Keratinocyte (primary cell): Measurements from ENCODE around the gene CHCHD6. TPM values are rescaled to one million over a fixed set of nuclear protein-coding genes. Genes with fewer than 3 reads are reported as not detected.

Experiments used
- DNase-seq: peaks from one replicate; pipeline ENCODE4 v3.0.0-alpha.2; 2011; ENCODE audit warnings: low read depth, missing footprints, low spot score
- FAIRE-seq: peaks from 2 replicates; lab custom pipeline; 2011; peaks lifted over from hg19 to GRCh38; lab: Jason Lieb, UNC
- H2AFZ ChIP-seq: 2 replicates; pipeline ENCODE4 v1.6.0; 2012; ENCODE audit warnings: low read length, control low read depth, inconsistent platforms; ENCODE audit not compliant: control insufficient read depth
- H3K27ac ChIP-seq: 2 replicates; pipeline ENCODE4 v1.5.1; 2011; ENCODE audit warnings: low read length; ENCODE audit not compliant: control insufficient read depth, insufficient read depth
- H3K27me3 ChIP-seq: 3 replicates; pipeline ENCODE4 v1.6.0; 2011; ENCODE audit warnings: low read length; ENCODE audit not compliant: control insufficient read depth, insufficient read depth; ENCODE audit errors: extremely low read depth
- H3K36me3 ChIP-seq, 2 experiments: 2 replicates in 1 of 2; 3 replicates in 1 of 2; pipeline ENCODE4 v1.5.1; 2011; ENCODE audit warnings: low read length in 2 of 2, mild to moderate bottlenecking in 1 of 2; ENCODE audit not compliant: control insufficient read depth in 2 of 2, insufficient read depth in 2 of 2; ENCODE audit errors: extremely low read depth in 1 of 2
- H3K4me1 ChIP-seq: 3 replicates; pipeline ENCODE4 v1.5.1; 2011; ENCODE audit warnings: low read length; ENCODE audit not compliant: control insufficient read depth, insufficient read depth; ENCODE audit errors: extremely low read depth
- H3K4me2 ChIP-seq: 3 replicates; pipeline ENCODE4 v1.6.0; 2011; ENCODE audit warnings: low read depth, low read length; ENCODE audit not compliant: control insufficient read depth, insufficient read depth; ENCODE audit errors: extremely low read depth
- H3K4me3 ChIP-seq, 3 experiments: fragments of 200-600 bp in 1 of 3; sonication (generic) in 1 of 3; 2 replicates in 2 of 3; 3 replicates in 1 of 3; pipeline ENCODE4 v1.5.1; 2011 to 2016; ENCODE audit warnings: low read length in 3 of 3, mild to moderate bottlenecking in 3 of 3, control low read depth in 2 of 3, inconsistent platforms in 1 of 3, low read depth in 1 of 3, mixed read lengths in 1 of 3, mixed run types in 1 of 3, moderate library complexity in 1 of 3; ENCODE audit not compliant: control insufficient read depth in 2 of 3, insufficient read depth in 2 of 3; ENCODE audit errors: extremely low read depth in 1 of 3
- H3K79me2 ChIP-seq: 2 replicates; pipeline ENCODE4 v1.6.0; 2012; ENCODE audit warnings: low read length; ENCODE audit not compliant: control insufficient read depth, insufficient read depth
- H3K9ac ChIP-seq: 3 replicates; pipeline ENCODE4 v1.6.0; 2011; ENCODE audit warnings: low read length; ENCODE audit not compliant: control insufficient read depth, insufficient read depth; ENCODE audit errors: extremely low read depth
- H3K9me1 ChIP-seq: 3 replicates; pipeline ENCODE4 v1.6.0; 2011; ENCODE audit warnings: low read length; ENCODE audit not compliant: control insufficient read depth, insufficient read depth; ENCODE audit errors: extremely low read depth
- H3K9me3 ChIP-seq: 2 replicates; pipeline ENCODE4 v1.5.1; 2012; ENCODE audit warnings: low read depth, low read length; ENCODE audit not compliant: control insufficient read depth
- H4K20me1 ChIP-seq: 3 replicates; pipeline ENCODE4 v1.6.0; 2011; ENCODE audit warnings: low read length; ENCODE audit not compliant: control insufficient read depth, insufficient read depth; ENCODE audit errors: extremely low read depth
- EZH2 ChIP-seq: IDR thresholded peaks from one replicate; pipeline ENCODE4 v1.6.1; 2012; ENCODE audit warnings: inconsistent platforms, mild to moderate bottlenecking, low read length, moderate library complexity
- dilution Hi-C: fragments of 300-500 bp; cut with MboI; formaldehyde crosslinking; loops from one replicate; pipeline ENCODE4 v1.7.0; 2020; ENCODE audit warnings: low sequenced_read_pairs; ENCODE audit not compliant: extremely low pct_ligation_motif_present
- polyA plus RNA-seq, 5 experiments: library from polyadenylated mRNA; depleted of rRNA in 3 of 5; stranded (reverse) in 3 of 5; stranded (forward) in 1 of 5; unstranded in 1 of 5; fragments of >200 nt; gene quantifications; 1 replicate in 1 of 5; 2 replicates in 3 of 5; 3 replicates in 1 of 5; pipeline versions ENCODE4 v1.2.1 to v1.2.3, GENCODE V29; 2011 to 2012; ENCODE audit warnings: missing spikeins in 2 of 5, low read depth in 1 of 5, low replicate concordance in 1 of 5
- TF ChIP-seq, protein P1 (sequence below), 3 experiments: IDR thresholded peaks in 1 of 3; conservative IDR thresholded peaks in 1 of 3; optimal IDR thresholded peaks in 1 of 3; 2 replicates in 2 of 3; 3 replicates in 1 of 3; pipeline versions ENCODE3 to v1.5.1; 2011; ENCODE audit warnings: low read length in 3 of 3, mild to moderate bottlenecking in 3 of 3, moderate library complexity in 2 of 3, control low read depth in 1 of 3, inconsistent platforms in 1 of 3; ENCODE audit not compliant: insufficient read depth in 2 of 3; ENCODE audit errors: extremely low read depth in 1 of 3

The CHCHD6 gene
- polyA plus RNA-seq, 1 donor (not counting 4 experiments of a cell fraction or from before 2014, with no cell fraction given), result 21.7 TPM

DNA sequence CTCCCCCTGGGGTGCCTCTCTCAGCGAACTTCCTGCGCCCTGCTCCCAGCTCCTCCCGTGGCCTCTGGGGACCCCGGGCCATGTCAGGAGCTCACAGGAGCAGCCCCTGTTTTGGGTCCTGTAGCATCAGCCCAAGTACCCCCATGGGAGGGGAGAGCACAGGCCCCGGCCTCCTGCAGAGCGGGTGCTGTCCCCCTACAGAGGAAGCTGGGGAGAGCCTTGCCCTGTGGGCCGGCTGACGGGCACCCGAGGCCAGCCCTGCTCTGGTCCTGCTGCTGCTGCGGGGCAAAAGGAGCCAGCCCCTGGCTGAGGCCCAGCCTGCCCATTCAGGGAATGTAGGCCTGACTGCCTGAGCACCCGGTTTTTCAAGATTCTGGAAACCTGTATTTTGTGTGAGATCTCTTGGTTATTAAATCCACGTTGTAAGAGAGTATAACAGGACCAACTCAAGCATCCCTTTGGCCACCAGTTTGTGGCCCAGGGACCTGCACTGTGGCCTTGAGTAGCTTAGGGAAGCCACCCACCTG is 291.3 kb downstream of the CHCHD6 start:
- peaks cover 24 to 40% of the 10 kb centered on the region in 2 experiments for H3K36me3 ChIP-seq
- H3K4me1 ChIP-seq, result peaks cover 8% of the 10 kb centered on the region
- H3K9ac ChIP-seq, result no peak overlapping the region
- H3K9me3 ChIP-seq, result no peaks in the 10 kb centered on the region
- H3K27ac ChIP-seq, result no peak overlapping the region
- TF ChIP-seq, protein P1, sequence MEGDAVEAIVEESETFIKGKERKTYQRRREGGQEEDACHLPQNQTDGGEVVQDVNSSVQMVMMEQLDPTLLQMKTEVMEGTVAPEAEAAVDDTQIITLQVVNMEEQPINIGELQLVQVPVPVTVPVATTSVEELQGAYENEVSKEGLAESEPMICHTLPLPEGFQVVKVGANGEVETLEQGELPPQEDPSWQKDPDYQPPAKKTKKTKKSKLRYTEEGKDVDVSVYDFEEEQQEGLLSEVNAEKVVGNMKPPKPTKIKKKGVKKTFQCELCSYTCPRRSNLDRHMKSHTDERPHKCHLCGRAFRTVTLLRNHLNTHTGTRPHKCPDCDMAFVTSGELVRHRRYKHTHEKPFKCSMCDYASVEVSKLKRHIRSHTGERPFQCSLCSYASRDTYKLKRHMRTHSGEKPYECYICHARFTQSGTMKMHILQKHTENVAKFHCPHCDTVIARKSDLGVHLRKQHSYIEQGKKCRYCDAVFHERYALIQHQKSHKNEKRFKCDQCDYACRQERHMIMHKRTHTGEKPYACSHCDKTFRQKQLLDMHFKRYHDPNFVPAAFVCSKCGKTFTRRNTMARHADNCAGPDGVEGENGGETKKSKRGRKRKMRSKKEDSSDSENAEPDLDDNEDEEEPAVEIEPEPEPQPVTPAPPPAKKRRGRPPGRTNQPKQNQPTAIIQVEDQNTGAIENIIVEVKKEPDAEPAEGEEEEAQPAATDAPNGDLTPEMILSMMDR (optimal IDR thresholded peaks at IDR 0.05 in 1 of 3, IDR thresholded peaks at IDR 0.05 in 1 of 3, conservative IDR thresholded peaks at IDR 0.05 in 1 of 3; ENCODE audit: extremely low read depth in 1 of 3, insufficient read depth in 2 of 3, low read length in 3 of 3), result no peak
- TF ChIP-seq EZH2, result no peak
- H3K4me3 ChIP-seq, result no peak overlapping the region
- no peak for DNase-seq
- H3K4me2 ChIP-seq, result no peak overlapping the region
- FAIRE-seq, result no peak
- H3K9me1 ChIP-seq, result peaks cover 3% of the 10 kb centered on the region
- no peaks in the 10 kb centered on the region for H3K27me3 ChIP-seq
- H4K20me1 ChIP-seq, result peaks cover 65% of the 10 kb centered on the region
- peaks cover 100% of the 10 kb centered on the region for H3K79me2 ChIP-seq
- H2AFZ ChIP-seq, result no peak overlapping the region
- dilution Hi-C loops, result no loop called here

DNA sequence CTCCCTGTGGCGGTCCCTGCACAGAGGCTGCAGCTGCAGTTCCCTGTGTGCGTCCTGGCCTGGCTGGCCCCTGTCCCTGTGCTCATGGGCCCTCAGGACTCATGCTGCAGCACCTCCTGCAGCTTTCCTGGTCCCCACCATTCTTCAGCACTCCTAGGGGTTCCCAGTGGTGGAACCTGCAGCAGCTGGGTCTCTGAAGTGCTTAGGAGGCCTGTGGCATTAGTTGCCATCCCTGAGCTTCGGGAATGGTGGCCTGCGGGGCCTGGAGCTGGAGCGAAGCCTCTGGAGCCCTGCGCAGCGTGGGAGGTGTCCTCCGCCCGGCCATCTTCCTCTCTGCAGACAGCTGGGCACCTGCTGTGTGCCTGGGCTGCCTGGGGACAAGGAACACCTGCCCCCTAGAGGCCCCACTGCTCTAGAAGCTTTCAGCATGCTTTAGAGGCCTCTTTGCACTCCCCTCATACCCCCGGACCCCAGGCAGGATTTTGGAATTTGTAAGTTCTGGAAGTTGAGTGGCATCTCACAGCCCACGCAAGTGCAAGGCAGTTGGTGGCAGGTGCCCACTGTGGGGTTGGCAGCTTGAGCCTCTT is 292.0 kb downstream of the CHCHD6 start:
- dilution Hi-C loops, result no loop called here
- TF ChIP-seq, protein P1 (optimal IDR thresholded peaks at IDR 0.05 in 1 of 3, IDR thresholded peaks at IDR 0.05 in 1 of 3, conservative IDR thresholded peaks at IDR 0.05 in 1 of 3; ENCODE audit: extremely low read depth in 1 of 3, insufficient read depth in 2 of 3, low read length in 3 of 3), result no peak
- TF ChIP-seq EZH2, result no peak
- Histone ChIP-seq H2AFZ (no peak overlapping the region), H3K4me3 (no peak overlapping the region), H3K27me3 (no peaks in the 10 kb centered on the region), H3K9me3 (no peaks in the 10 kb centered on the region), H3K9me1 (peaks cover 3% of the 10 kb centered on the region), H4K20me1 (peaks cover 65% of the 10 kb centered on the region), H3K4me2 (no peak overlapping the region), H3K27ac (no peak overlapping the region), H3K9ac (no peak overlapping the region), H3K36me3 (peaks cover 20 to 37% of the 10 kb centered on the region in 2 experiments), H3K79me2 (peaks cover 100% of the 10 kb centered on the region), H3K4me1 (peaks cover 8% of the 10 kb centered on the region)
- DNase-seq, result no peak
- FAIRE-seq, result no peak
